ENCODE measurements around the gene TOP2B.

Gene TOP2B

DNA sequence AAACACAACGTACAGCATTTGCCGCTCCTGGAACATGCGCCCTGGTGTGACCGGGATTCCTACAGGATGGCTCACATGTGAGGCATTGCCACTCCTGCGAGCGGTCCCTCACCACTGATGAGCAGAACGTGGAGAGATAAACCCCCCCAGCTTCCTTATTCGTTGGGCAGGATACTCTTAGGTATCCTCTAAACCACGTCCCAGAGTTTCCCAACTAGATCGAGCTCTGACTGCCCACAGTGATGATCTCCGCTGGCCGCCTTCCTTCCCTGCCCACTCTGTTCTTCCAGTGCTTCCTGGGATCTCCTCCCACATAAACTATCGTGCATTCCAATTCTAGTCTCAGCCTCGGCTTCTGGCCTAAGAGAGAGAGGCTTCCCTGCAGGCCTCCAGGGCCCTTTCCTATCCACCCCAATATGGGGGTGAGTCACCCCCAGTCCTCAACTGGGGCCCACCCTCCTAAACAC, 91.8 kb downstream of the TOP2B start:
- no peaks in the 10 kb centered on the region for H3K9me3 ChIP-seq (ENCODE audit: control insufficient read depth in 2 of 2, low read length in 2 of 2)
- H3K9ac ChIP-seq (ENCODE audit: low read length in 2 of 2), result no peak overlapping the region
- H3K36me3 ChIP-seq (ENCODE audit: control insufficient read depth in 2 of 2, insufficient read depth in 2 of 2, low read length in 2 of 2), result peaks cover 5 to 9% of the 10 kb centered on the region in 2 donors
- H3K4me3 ChIP-seq (ENCODE audit: low read length in 2 of 2), result no peak overlapping the region
- no peaks in the 10 kb centered on the region for H3K4me1 ChIP-seq (ENCODE audit: control insufficient read depth, insufficient read depth, low read length)
- H3K27me3 ChIP-seq (ENCODE audit: control insufficient read depth in 1 of 2, insufficient read depth in 2 of 2, low read length in 2 of 2), result no peaks in the 10 kb centered on the region
- no peak overlapping the region for H3K27ac ChIP-seq (ENCODE audit: low read length)

- Histone ChIP-seq H3K27me3 (ENCODE audit: control insufficient read depth in 1 of 2, insufficient read depth in 2 of 2, low read length in 2 of 2) (no peaks in the 10 kb centered on the region), H3K9me3 (ENCODE audit: control insufficient read depth in 2 of 2, low read length in 2 of 2) (no peaks in the 10 kb centered on the region), H3K36me3 (ENCODE audit: control insufficient read depth in 2 of 2, insufficient read depth in 2 of 2, low read length in 2 of 2) (peaks cover 5 to 9% of the 10 kb centered on the region in 2 donors), H3K4me3 (ENCODE audit: low read length in 2 of 2) (no peak overlapping the region), H3K4me1 (ENCODE audit: control insufficient read depth, insufficient read depth, low read length) (no peaks in the 10 kb centered on the region), H3K9ac (ENCODE audit: low read length in 2 of 2) (no peak overlapping the region), H3K27ac (ENCODE audit: low read length) (no peak overlapping the region)
Observed at GRCh38 chr3:25572336-25572735, 92.4 kb downstream of the TOP2B start.

- Histone ChIP-seq H3K27ac (ENCODE audit: low read length) (no peak overlapping the region), H3K9ac (ENCODE audit: low read length in 2 of 2) (no peak overlapping the region), H3K4me1 (ENCODE audit: control insufficient read depth, insufficient read depth, low read length) (no peaks in the 10 kb centered on the region)
Observed at GRCh38 chr3:25571285-25571684, 93.4 kb downstream of the TOP2B start.

GRCh38 chr3:25568525-25569078, 96.1 kb downstream of the TOP2B start:
- Histone ChIP-seq H3K4me1 (ENCODE audit: control insufficient read depth, insufficient read depth, low read length) (no peaks in the 10 kb centered on the region), H3K9me3 (ENCODE audit: control insufficient read depth in 2 of 2, low read length in 2 of 2) (no peaks in the 10 kb centered on the region), H3K27me3 (ENCODE audit: control insufficient read depth in 1 of 2, insufficient read depth in 2 of 2, low read length in 2 of 2) (no peaks in the 10 kb centered on the region), H3K4me3 (ENCODE audit: low read length in 2 of 2) (no peak overlapping the region), H3K9ac (ENCODE audit: low read length in 2 of 2) (no peak overlapping the region), H3K36me3 (ENCODE audit: control insufficient read depth in 2 of 2, insufficient read depth in 2 of 2, low read length in 2 of 2) (peaks cover 5 to 9% of the 10 kb centered on the region in 2 donors), H3K27ac (ENCODE audit: low read length) (no peak overlapping the region)

More at GRCh38 chr3:25571285-25571684, 93.4 kb downstream of the TOP2B start:
- no peak overlapping the region for H3K4me3 ChIP-seq (ENCODE audit: low read length in 2 of 2)
- peaks cover 5 to 9% of the 10 kb centered on the region in 2 donors for H3K36me3 ChIP-seq (ENCODE audit: control insufficient read depth in 2 of 2, insufficient read depth in 2 of 2, low read length in 2 of 2)
- no peaks in the 10 kb centered on the region for H3K9me3 ChIP-seq (ENCODE audit: control insufficient read depth in 2 of 2, low read length in 2 of 2)
- no peaks in the 10 kb centered on the region for H3K27me3 ChIP-seq (ENCODE audit: control insufficient read depth in 1 of 2, insufficient read depth in 2 of 2, low read length in 2 of 2)

GRCh38 chr3:25567806-25568524, 96.7 kb downstream of the TOP2B start:
- H3K4me3 ChIP-seq (ENCODE audit: low read length in 2 of 2), result no peak overlapping the region
- peaks cover 5 to 9% of the 10 kb centered on the region in 2 donors for H3K36me3 ChIP-seq (ENCODE audit: control insufficient read depth in 2 of 2, insufficient read depth in 2 of 2, low read length in 2 of 2)
- no peak overlapping the region for H3K9ac ChIP-seq (ENCODE audit: low read length in 2 of 2)
- no peaks in the 10 kb centered on the region for H3K4me1 ChIP-seq (ENCODE audit: control insufficient read depth, insufficient read depth, low read length)
- no peaks in the 10 kb centered on the region for H3K27me3 ChIP-seq (ENCODE audit: control insufficient read depth in 1 of 2, insufficient read depth in 2 of 2, low read length in 2 of 2)
- H3K9me3 ChIP-seq (ENCODE audit: control insufficient read depth in 2 of 2, low read length in 2 of 2), result no peaks in the 10 kb centered on the region
- no peak overlapping the region for H3K27ac ChIP-seq (ENCODE audit: low read length)

GRCh38 chr3:25567388-25567787, 97.3 kb downstream of the TOP2B start:
- no peaks in the 10 kb centered on the region for H3K9me3 ChIP-seq (ENCODE audit: control insufficient read depth in 2 of 2, low read length in 2 of 2)
- H3K4me1 ChIP-seq (ENCODE audit: control insufficient read depth, insufficient read depth, low read length), result no peaks in the 10 kb centered on the region
- peaks cover 5 to 9% of the 10 kb centered on the region in 2 donors for H3K36me3 ChIP-seq (ENCODE audit: control insufficient read depth in 2 of 2, insufficient read depth in 2 of 2, low read length in 2 of 2)
- no peaks in the 10 kb centered on the region for H3K27me3 ChIP-seq (ENCODE audit: control insufficient read depth in 1 of 2, insufficient read depth in 2 of 2, low read length in 2 of 2)
- no peak overlapping the region for H3K9ac ChIP-seq (ENCODE audit: low read length in 2 of 2)
- H3K4me3 ChIP-seq (ENCODE audit: low read length in 2 of 2), result no peak overlapping the region
- no peak overlapping the region for H3K27ac ChIP-seq (ENCODE audit: low read length)

GRCh38 chr3:25566358-25566920, 98.3 kb downstream of the TOP2B start:
- Histone ChIP-seq H3K4me3 (ENCODE audit: low read length in 2 of 2) (no peak overlapping the region), H3K27ac (ENCODE audit: low read length) (no peak overlapping the region), H3K9me3 (ENCODE audit: control insufficient read depth in 2 of 2, low read length in 2 of 2) (no peaks in the 10 kb centered on the region), H3K9ac (ENCODE audit: low read length in 2 of 2) (no peak overlapping the region), H3K27me3 (ENCODE audit: control insufficient read depth in 1 of 2, insufficient read depth in 2 of 2, low read length in 2 of 2) (no peaks in the 10 kb centered on the region), H3K4me1 (ENCODE audit: control insufficient read depth, insufficient read depth, low read length) (no peaks in the 10 kb centered on the region), H3K36me3 (ENCODE audit: control insufficient read depth in 2 of 2, insufficient read depth in 2 of 2, low read length in 2 of 2) (peaks cover 5 to 8% of the 10 kb centered on the region in 2 donors)

- H3K36me3 ChIP-seq (ENCODE audit: control insufficient read depth in 2 of 2, insufficient read depth in 2 of 2, low read length in 2 of 2), result peaks cover 5% of the 10 kb centered on the region in 2 donors
- no peaks in the 10 kb centered on the region for H3K9me3 ChIP-seq (ENCODE audit: control insufficient read depth in 2 of 2, low read length in 2 of 2)
- H3K4me3 ChIP-seq (ENCODE audit: low read length in 2 of 2), result no peak overlapping the region
- H3K27ac ChIP-seq (ENCODE audit: low read length), result no peak overlapping the region
- H3K4me1 ChIP-seq (ENCODE audit: control insufficient read depth, insufficient read depth, low read length), result no peaks in the 10 kb centered on the region
- no peak overlapping the region for H3K9ac ChIP-seq (ENCODE audit: low read length in 2 of 2)
- H3K27me3 ChIP-seq (ENCODE audit: control insufficient read depth in 1 of 2, insufficient read depth in 2 of 2, low read length in 2 of 2), result no peaks in the 10 kb centered on the region
Observed at GRCh38 chr3:25565807-25566206, 98.9 kb downstream of the TOP2B start.

DNA sequence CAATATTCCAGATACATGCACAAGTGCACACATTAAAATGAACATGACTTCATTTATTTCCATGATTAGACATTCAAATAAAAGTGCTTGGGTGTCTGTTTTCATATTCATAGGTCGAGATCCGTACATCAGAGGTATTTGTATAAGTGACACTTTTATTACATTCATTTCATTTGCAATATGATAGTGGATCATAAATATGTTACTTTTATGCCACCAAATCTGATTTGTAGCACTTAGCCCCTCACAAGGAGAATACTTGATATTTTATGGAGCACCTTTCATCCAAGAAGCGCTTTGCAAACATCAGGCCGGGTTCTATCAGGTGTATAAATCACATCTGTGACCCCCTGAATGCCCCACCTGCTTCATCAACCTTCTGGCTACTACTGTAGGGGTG, 100.6 kb downstream of the TOP2B start:
- H3K27ac ChIP-seq (ENCODE audit: low read length), result no peak overlapping the region
- H3K36me3 ChIP-seq (ENCODE audit: control insufficient read depth in 2 of 2, insufficient read depth in 2 of 2, low read length in 2 of 2), result no peaks in the 10 kb centered on the region
- H3K4me1 ChIP-seq (ENCODE audit: control insufficient read depth, insufficient read depth, low read length), result no peaks in the 10 kb centered on the region
- no peaks in the 10 kb centered on the region for H3K9me3 ChIP-seq (ENCODE audit: control insufficient read depth in 2 of 2, low read length in 2 of 2)
- H3K9ac ChIP-seq (ENCODE audit: low read length in 2 of 2), result no peak overlapping the region
- H3K27me3 ChIP-seq (ENCODE audit: control insufficient read depth in 1 of 2, insufficient read depth in 2 of 2, low read length in 2 of 2), result no peaks in the 10 kb centered on the region
- no peak overlapping the region for H3K4me3 ChIP-seq (ENCODE audit: low read length in 2 of 2)

DNA sequence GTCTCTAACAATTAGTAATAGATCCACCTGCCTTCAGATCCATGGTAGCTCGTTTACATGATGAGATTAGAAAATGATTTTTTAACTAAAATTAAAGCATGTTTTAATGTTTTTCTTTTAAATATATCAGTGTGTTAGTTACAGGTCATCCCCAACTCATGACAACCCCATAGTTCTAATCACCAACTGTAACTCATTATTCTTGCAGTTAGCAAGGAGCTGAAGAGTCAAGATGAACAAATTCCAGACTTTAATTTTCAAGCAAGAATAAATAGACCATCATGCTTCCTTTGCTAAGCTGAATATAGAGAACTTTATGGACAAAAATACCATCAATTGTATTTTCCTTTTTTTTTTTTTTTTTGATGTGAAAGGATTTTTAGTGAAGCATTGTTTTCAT, 101.1 kb downstream of the TOP2B start:
- Histone ChIP-seq H3K4me3 (ENCODE audit: low read length in 2 of 2) (no peak overlapping the region), H3K27me3 (ENCODE audit: control insufficient read depth in 1 of 2, insufficient read depth in 2 of 2, low read length in 2 of 2) (no peaks in the 10 kb centered on the region), H3K27ac (ENCODE audit: low read length) (no peak overlapping the region), H3K9me3 (ENCODE audit: control insufficient read depth in 2 of 2, low read length in 2 of 2) (no peaks in the 10 kb centered on the region), H3K4me1 (ENCODE audit: control insufficient read depth, insufficient read depth, low read length) (no peaks in the 10 kb centered on the region), H3K36me3 (ENCODE audit: control insufficient read depth in 2 of 2, insufficient read depth in 2 of 2, low read length in 2 of 2) (no peaks in the 10 kb centered on the region), H3K9ac (ENCODE audit: low read length in 2 of 2) (no peak overlapping the region)

DNA sequence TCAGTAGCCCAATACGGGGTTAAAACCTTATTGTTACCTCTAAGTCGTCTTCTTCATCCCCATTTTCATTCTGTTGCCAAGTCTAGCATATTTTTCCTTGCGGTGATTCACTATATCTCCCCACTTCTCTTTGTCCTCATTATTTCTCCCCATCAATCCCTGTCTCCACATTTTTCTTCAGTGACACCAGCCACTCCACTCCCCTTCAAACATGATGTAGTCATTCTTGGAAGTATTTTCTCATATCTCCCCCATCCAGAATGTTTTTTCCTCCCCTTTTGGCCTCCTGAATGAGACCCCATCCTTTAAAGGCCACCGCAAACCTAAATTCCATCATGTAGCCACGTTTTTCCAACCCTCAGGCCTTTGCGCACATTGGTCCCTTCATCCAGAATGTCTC, 105.9 kb downstream of the TOP2B start:
- Histone ChIP-seq H3K27me3 (ENCODE audit: control insufficient read depth in 1 of 2, insufficient read depth in 2 of 2, low read length in 2 of 2) (no peaks in the 10 kb centered on the region), H3K9me3 (ENCODE audit: control insufficient read depth in 2 of 2, low read length in 2 of 2) (no peaks in the 10 kb centered on the region), H3K9ac (ENCODE audit: low read length in 2 of 2) (no peak overlapping the region), H3K4me3 (ENCODE audit: low read length in 2 of 2) (no peak overlapping the region), H3K4me1 (ENCODE audit: control insufficient read depth, insufficient read depth, low read length) (peaks cover 9% of the 10 kb centered on the region), H3K36me3 (ENCODE audit: control insufficient read depth in 2 of 2, insufficient read depth in 2 of 2, low read length in 2 of 2) (no peaks in the 10 kb centered on the region), H3K27ac (ENCODE audit: low read length) (no peak overlapping the region)

Data from stomach smooth muscle (tissue), 2 donors.